HepG2 (cell line): ENCODE measurements around the gene FAM89B. TPM values are rescaled to one million over a fixed set of nuclear protein-coding genes. Genes with fewer than 3 reads are reported as not detected.

Source experiments
- ATF2 ChIP-seq: sonication (generic); formaldehyde crosslinking; IDR thresholded peaks from 2 replicates; pipeline ENCODE4 v1.4.0; 2020; ENCODE audit warnings: missing genetic modification reagents
- ATF6 ChIP-seq: sonication (generic); formaldehyde crosslinking; conservative IDR thresholded peaks from 2 replicates; pipeline ENCODE4 v1.4.0; 2020; ENCODE audit warnings: missing genetic modification reagents
- CREB1 ChIP-seq, 2 experiments: fragments of 450-650 bp in 1 of 2; IDR thresholded peaks; 2 replicates each; pipeline ENCODE4 v1.6.1; 2016 to 2017; ENCODE audit warnings: control low read depth in 1 of 2, mild to moderate bottlenecking in 1 of 2, missing compliant biosample characterization in 1 of 2, missing genetic modification characterization in 1 of 2
- RCOR2 ChIP-seq: IDR thresholded peaks from 2 replicates; pipeline ENCODE4 v1.6.1; 2016; ENCODE audit warnings: missing biosample characterization, missing genetic modification reagents
- RXRB ChIP-seq: IDR thresholded peaks from 2 replicates; pipeline ENCODE4 v1.6.1; 2016; ENCODE audit warnings: borderline replicate concordance, missing genetic modification reagents, missing compliant biosample characterization
- TAF15 ChIP-seq: fragments of 200-400 bp; formaldehyde crosslinking; IDR thresholded peaks from one replicate; pipeline ENCODE4 v1.6.1; 2018; ENCODE audit warnings: mild to moderate bottlenecking, low read depth, low read length; ENCODE audit not compliant: poor library complexity, severe bottlenecking
- USF2 ChIP-seq, 2 experiments: sonication (generic) in 1 of 2; formaldehyde crosslinking in 1 of 2; IDR thresholded peaks; 2 replicates each; pipeline versions ENCODE4 v1.5.1 to v1.6.1; 2011 to 2020; ENCODE audit warnings: borderline replicate concordance in 1 of 2, low read depth in 1 of 2, low read length in 1 of 2, mild to moderate bottlenecking in 1 of 2, missing genetic modification reagents in 1 of 2, moderate library complexity in 1 of 2
- ZBTB8A ChIP-seq: sonication (generic); formaldehyde crosslinking; IDR thresholded peaks from 2 replicates; pipeline ENCODE4 v1.4.0; 2020; ENCODE audit warnings: mild to moderate bottlenecking, low read depth, missing genetic modification reagents, borderline replicate concordance
- ZFP1 ChIP-seq: IDR thresholded peaks from 2 replicates; pipeline ENCODE4 v1.6.1; 2016
- ZNF318 ChIP-seq: sonication (generic); formaldehyde crosslinking; IDR thresholded peaks from 2 replicates; pipeline ENCODE4 v1.4.0; 2020; ENCODE audit warnings: mild to moderate bottlenecking, missing genetic modification reagents
- ZNF713 ChIP-seq: sonication (generic); formaldehyde crosslinking; IDR thresholded peaks from 2 replicates; pipeline ENCODE4 v1.4.0; 2020; ENCODE audit warnings: mild to moderate bottlenecking, missing genetic modification reagents
- ZUFSP ChIP-seq: sonication (generic); formaldehyde crosslinking; IDR thresholded peaks from 2 replicates; pipeline ENCODE4 v1.9.0; 2021; ENCODE audit warnings: missing genetic modification reagents, mild to moderate bottlenecking, borderline replicate concordance
- polyA plus RNA-seq, 8 experiments: library from polyadenylated mRNA; depleted of rRNA in 3 of 8; stranded (reverse) in 7 of 8; unstranded in 1 of 8; fragments of >200 nt; fragmentation: Illumina TruSeq in 4 of 8; extraction: Trizol in 4 of 8; gene quantifications; 2 replicates each; pipeline versions ENCODE4 v1.2.1 to v1.2.3, GENCODE V29; 2011 to 2016; ENCODE audit warnings: low read depth in 4 of 8, missing spikeins in 1 of 8, mixed read lengths in 1 of 8; ENCODE audit not compliant: insufficient read depth in 1 of 8
- total RNA-seq, 5 experiments: library from RNA; depleted of rRNA; stranded (reverse); fragments of >200 nt; fragmentation: Illumina TruSeq; extraction: Trizol; gene quantifications; 2 replicates each; pipeline ENCODE4 v1.2.3, GENCODE V29; 2016; ENCODE audit warnings: low read depth in 1 of 5

FAM89B gene
- total and polyA plus RNA-seq, 2 of the 13 experiments (the other 11 are each of a cell fraction or from before 2014, with no cell fraction given) = 5.7 to 8.0 TPM

- TF ChIP-seq RCOR2 = 0 out of 2 replicates have a peak, but pooled peaks have one; percentile 29
- peak; percentile 23; the same call in 1 of the 2 replicates for TF ChIP-seq RXRB (CRISPR knock-in tag)
- TF ChIP-seq ZNF318 (CRISPR knock-in tag) = no peak
- no peak for TF ChIP-seq USF2 (IDR thresholded peaks at IDR 0.05; ENCODE audit: low read depth, low read length)
- no peak for TF ChIP-seq USF2 (CRISPR knock-in tag; IDR thresholded peaks at IDR 0.05; ENCODE audit: borderline replicate concordance)
- TF ChIP-seq ATF2 (CRISPR knock-in tag) = peak; percentile 47; the same call in 1 of the 2 replicates
- no peak for TF ChIP-seq CREB1 (IDR thresholded peaks at IDR 0.05)
- TF ChIP-seq CREB1 (CRISPR knock-in tag; IDR thresholded peaks at IDR 0.05) = peak; percentile 25; the same call in 1 of the 2 replicates
- no peak for TF ChIP-seq ZFP1 (CRISPR knock-in tag)
- no peak for TF ChIP-seq ZBTB8A (CRISPR knock-in tag)
- TF ChIP-seq ZUFSP (CRISPR knock-in tag) = no peak
- no peak for TF ChIP-seq TAF15
- TF ChIP-seq ZNF713 (CRISPR knock-in tag) = no peak
- TF ChIP-seq ATF6 (CRISPR knock-in tag) = no peak
Measured at GRCh38 chr11:65616575-65617001, 44.2 kb downstream of the FAM89B start (continued).
